ENCODE results near the gene HPSE2.
"Not testable (repeated sequence)": the region's sequence is repeated elsewhere in the genome, so short reads cannot be mapped to it uniquely, and the experiment has no call there.

HPSE2 gene

DNA sequence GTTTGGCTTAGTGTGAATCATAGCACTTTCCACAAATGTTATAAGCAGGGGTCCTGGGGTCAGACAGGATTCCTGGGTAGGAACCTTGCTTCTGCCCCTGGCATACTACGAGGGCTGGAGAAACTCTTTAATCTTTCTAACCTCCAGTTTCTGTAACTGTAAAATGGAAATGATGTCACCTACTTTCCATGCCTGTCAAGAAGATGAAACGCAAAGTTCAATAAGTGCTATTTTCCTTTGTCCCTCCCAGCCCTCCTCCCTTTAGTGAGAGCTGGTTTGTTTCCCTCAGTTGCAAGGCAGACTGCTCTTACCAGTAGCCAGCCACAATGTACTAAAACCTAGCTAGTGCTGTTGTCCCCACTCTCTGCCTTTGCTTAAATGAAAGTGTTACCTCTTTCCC, 671.8 kb downstream of the HPSE2 start:
- no peak overlapping the region for H3K4me3 ChIP-seq (ENCODE audit: low read length)
- DNase-seq (ENCODE audit: low read depth, low spot score) = peak; percentile 8

- DNase-seq (ENCODE audit: low read depth, low spot score) = no peak
Observed at GRCh38 chr10:98560565-98560964, 675.1 kb downstream of the HPSE2 start.

GRCh38 chr10:98556061-98556460, 679.6 kb downstream of the HPSE2 start:
- no peak overlapping the region for H3K4me3 ChIP-seq (ENCODE audit: low read length)
- DNase-seq (ENCODE audit: low read depth, low spot score) = no peak

More at GRCh38 chr10:98560565-98560964, 675.1 kb downstream of the HPSE2 start:
- H3K4me3 ChIP-seq (ENCODE audit: low read length) = no peak overlapping the region

GRCh38 chr10:98555021-98555619, 680.5 kb downstream of the HPSE2 start:
- no peak overlapping the region for H3K4me3 ChIP-seq (ENCODE audit: low read length)
- DNase-seq (ENCODE audit: low read depth, low spot score) = no peak

DNA sequence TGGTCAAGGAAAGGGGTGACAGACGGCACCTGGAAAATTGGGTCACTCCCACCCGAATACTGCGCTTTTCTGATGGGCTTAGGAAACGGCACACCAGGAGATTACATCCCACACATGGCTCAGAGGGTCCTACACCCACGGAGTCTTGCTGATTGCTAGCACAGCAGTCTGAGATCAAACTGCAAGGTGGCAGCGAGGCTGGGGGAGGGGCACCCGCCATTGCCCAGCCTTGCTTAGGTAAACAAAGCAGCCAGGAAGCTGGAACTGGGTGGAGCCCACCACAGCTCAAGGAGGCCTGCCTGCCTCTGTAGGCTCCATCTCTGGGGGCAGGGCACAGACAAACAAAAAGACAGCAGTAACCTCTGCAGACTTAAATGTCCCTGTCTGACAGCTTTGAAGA, 694.1 kb downstream of the HPSE2 start:
- not testable (repeated sequence) for H3K4me3 ChIP-seq (ENCODE audit: low read length); DNase-seq (ENCODE audit: low read depth, low spot score)

- DNase-seq (ENCODE audit: low read depth, low spot score) = no peak
- H3K4me3 ChIP-seq (ENCODE audit: low read length) = no peak overlapping the region
Observed at GRCh38 chr10:98539578-98539977, 696.1 kb downstream of the HPSE2 start.

- no peak for DNase-seq (ENCODE audit: low read depth, low spot score)
- H3K4me3 ChIP-seq (ENCODE audit: low read length) = no peak overlapping the region
Observed at GRCh38 chr10:98538472-98538871, 697.2 kb downstream of the HPSE2 start.

DNA sequence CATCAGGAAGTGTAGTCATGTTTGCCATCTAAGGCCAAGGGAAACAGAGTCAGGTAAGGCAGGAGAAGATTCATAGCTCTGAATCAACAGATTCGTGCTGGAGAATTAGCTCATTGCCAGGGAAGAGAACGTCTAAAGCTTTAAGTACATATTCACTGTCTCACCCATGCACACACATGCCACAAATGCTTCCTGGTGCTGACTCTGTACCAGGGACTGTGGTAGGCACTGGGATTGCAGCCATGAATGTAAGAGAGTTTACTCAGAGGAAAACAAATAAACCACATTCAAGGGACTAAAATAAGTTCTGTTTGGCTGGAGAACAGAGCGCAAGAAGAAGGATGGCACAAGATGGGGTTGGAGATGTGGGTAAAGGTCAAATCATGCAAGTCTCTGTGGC, 699.1 kb downstream of the HPSE2 start:
- DNase-seq (ENCODE audit: low read depth, low spot score) = peak; percentile 5

GRCh38 chr10:98533746-98534445, 701.8 kb downstream of the HPSE2 start:
- DNase-seq (ENCODE audit: low read depth, low spot score) = no peak
- H3K4me3 ChIP-seq (ENCODE audit: low read length) = no peak overlapping the region

More for the DNA sequence above, 699.1 kb downstream of the HPSE2 start:
- H3K4me3 ChIP-seq (ENCODE audit: low read length) = no peak overlapping the region

GRCh38 chr10:98533241-98533640, 702.4 kb downstream of the HPSE2 start:
- H3K4me3 ChIP-seq (ENCODE audit: low read length) = no peak overlapping the region
- DNase-seq (ENCODE audit: low read depth, low spot score) = no peak

- no peak overlapping the region for H3K4me3 ChIP-seq (ENCODE audit: low read length)
- DNase-seq (ENCODE audit: low read depth, low spot score) = no peak
Observed at GRCh38 chr10:98528805-98529183, 706.9 kb downstream of the HPSE2 start.

GRCh38 chr10:98528166-98528804, 707.4 kb downstream of the HPSE2 start:
- DNase-seq (ENCODE audit: low read depth, low spot score) = no peak
- H3K4me3 ChIP-seq (ENCODE audit: low read length) = no peak overlapping the region

GRCh38 chr10:98525969-98526368, 709.7 kb downstream of the HPSE2 start:
- DNase-seq (ENCODE audit: low read depth, low spot score) = no peak
- no peak overlapping the region for H3K4me3 ChIP-seq (ENCODE audit: low read length)

DNA sequence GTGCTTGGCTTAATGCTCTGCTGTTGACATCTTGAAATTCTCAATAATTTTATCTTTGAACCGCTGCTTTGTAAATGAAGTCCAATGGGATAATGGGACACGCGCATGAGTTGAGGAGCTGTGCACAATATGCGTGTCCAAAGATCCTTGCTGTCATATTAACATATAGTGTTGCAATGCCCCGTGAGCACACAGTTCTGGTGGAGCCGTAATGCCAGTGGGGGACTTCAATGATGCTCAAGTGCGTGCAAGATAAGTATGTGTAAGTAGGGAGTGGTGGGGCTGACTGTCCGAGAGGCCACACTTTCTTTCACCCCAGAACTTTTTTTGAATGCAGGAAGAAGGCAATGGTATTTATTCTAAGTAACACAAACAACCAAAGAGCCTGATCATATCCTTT, 711.5 kb downstream of the HPSE2 start:
- H3K4me3 ChIP-seq (ENCODE audit: low read length) = no peak overlapping the region
- no peak for DNase-seq (ENCODE audit: low read depth, low spot score)

DNA sequence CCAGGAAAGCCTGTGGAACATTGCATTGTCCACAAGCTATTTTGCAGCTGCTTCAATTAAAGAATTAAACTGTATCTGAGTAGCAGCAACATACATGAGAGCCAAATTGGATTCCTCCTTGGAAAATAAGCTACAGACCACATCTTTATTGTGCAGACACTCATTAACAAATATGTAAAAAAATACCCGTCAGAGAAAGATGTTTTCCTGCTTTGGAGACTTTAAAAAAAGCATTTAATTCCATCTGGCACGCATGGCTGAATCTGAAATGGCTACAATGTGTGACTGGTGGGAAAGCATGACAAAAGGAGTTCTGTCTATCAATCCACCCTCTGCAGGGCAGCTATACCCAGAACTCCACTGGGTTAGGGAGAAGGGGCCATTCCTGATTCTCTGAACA, 715.8 kb downstream of the HPSE2 start:
- no peak overlapping the region for H3K4me3 ChIP-seq (ENCODE audit: low read length)
- DNase-seq (ENCODE audit: low read depth, low spot score) = no peak

DNA sequence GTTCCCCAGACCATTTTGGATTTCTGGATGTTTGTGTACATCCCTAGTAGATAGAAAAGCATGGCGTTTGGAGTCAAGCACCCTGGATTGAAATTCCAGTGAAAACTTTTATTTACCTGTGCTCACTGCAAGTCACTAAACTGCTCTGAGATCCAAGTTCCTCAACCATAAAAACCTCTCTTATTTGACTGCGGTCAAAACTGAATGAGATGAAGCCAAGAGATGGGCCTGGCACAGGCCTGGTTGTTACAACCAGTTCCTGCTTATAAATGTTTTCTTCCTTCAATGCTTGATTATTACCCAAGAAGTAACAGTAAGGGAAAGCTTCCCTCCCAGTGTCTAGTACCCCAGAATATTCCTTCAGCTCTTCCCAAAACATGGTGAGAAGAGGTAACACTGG, 718.0 kb downstream of the HPSE2 start:
- H3K4me3 ChIP-seq (ENCODE audit: low read length) = no peak overlapping the region
- no peak for DNase-seq (ENCODE audit: low read depth, low spot score)

- H3K4me3 ChIP-seq (ENCODE audit: low read length) = no peak overlapping the region
- DNase-seq (ENCODE audit: low read depth, low spot score) = no peak
Observed at GRCh38 chr10:98516352-98516751, 719.3 kb downstream of the HPSE2 start.

DNA sequence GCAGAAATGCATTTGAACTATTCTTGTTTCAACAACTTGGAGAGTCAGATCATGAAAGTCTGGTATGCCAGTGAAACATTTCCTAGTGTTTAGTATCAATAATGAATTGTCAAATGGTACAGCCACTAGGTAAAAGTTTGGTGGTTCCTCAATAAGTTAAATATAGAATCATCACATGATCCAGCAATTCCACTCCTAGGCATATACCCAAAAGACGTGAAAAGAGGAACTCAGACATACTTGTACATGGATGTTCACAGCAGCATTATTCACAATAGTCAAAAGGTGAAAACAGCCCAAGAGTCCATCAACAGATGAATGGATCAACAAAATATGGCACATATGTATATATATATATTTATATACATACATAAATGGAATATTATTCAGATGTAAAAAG, 721.9 kb downstream of the HPSE2 start:
- H3K4me3 ChIP-seq (ENCODE audit: low read length) = no peak overlapping the region

GRCh38 chr10:98511876-98512275, 723.8 kb downstream of the HPSE2 start:
- DNase-seq (ENCODE audit: low read depth, low spot score) = no peak
- H3K4me3 ChIP-seq (ENCODE audit: low read length) = no peak overlapping the region

More for the DNA sequence above, 721.9 kb downstream of the HPSE2 start:
- DNase-seq (ENCODE audit: low read depth, low spot score) = no peak

- DNase-seq (ENCODE audit: low read depth, low spot score) = no peak
- no peak overlapping the region for H3K4me3 ChIP-seq (ENCODE audit: low read length)
Observed at GRCh38 chr10:98510412-98510995, 725.1 kb downstream of the HPSE2 start.
